ENCODE results near the gene IRF9. TPM values are rescaled to one million over a fixed set of nuclear protein-coding genes. Genes with fewer than 3 reads are reported as not detected.
A peak's percentile ranks its signal among the peaks of the same experiment; 100 is the strongest.

IRF9 gene
- total and polyA plus RNA-seq, 2 of the 13 experiments (the other 11 are each of a cell fraction or from before 2014, with no cell fraction given), result 14.9 to 49.7 TPM

- TF ChIP-seq HNF4G (IDR thresholded peaks at IDR 0.05; ENCODE audit: borderline replicate concordance, low read depth, low read length) (no peak), HNF4G (CRISPR knock-in tag; IDR thresholded peaks at IDR 0.05; ENCODE audit: borderline replicate concordance, low read depth) (no peak), ZNF784 (CRISPR knock-in tag; IDR thresholded peaks at IDR 0.05; ENCODE audit: borderline replicate concordance) (0 out of 2 replicates have a peak, but pooled peaks have one; percentile 73), TCF7 (IDR thresholded peaks at IDR 0.05; ENCODE audit: low read depth) (no peak), ZNF552 (CRISPR knock-in tag; IDR thresholded peaks at IDR 0.05; ENCODE audit: borderline replicate concordance) (no peak), EEA1 (CRISPR knock-in tag; IDR thresholded peaks at IDR 0.05; ENCODE audit: borderline replicate concordance) (no peak), ZNF747 (CRISPR knock-in tag; IDR thresholded peaks at IDR 0.05; ENCODE audit: borderline replicate concordance) (no peak), HMG20A (CRISPR knock-in tag; IDR thresholded peaks at IDR 0.05; ENCODE audit: borderline replicate concordance) (no peak), NR0B2 (CRISPR knock-in tag; IDR thresholded peaks at IDR 0.05) (no peak), KLF11 (CRISPR knock-in tag; IDR thresholded peaks at IDR 0.05) (no peak), ZNF792 (CRISPR knock-in tag; IDR thresholded peaks at IDR 0.05) (no peak), EZH2 (conservative IDR thresholded peaks at IDR 0.05; ENCODE audit: low read depth, low read length) (no peak), ZNF484 (CRISPR knock-in tag; IDR thresholded peaks at IDR 0.05; ENCODE audit: borderline replicate concordance, low read depth) (no peak), SNRNP70 (IDR thresholded peaks at IDR 0.05; ENCODE audit: low read depth, low read length) (no peak), MAFG (CRISPR knock-in tag; IDR thresholded peaks at IDR 0.05) (no peak), NCOA2 (CRISPR knock-in tag; IDR thresholded peaks at IDR 0.05) (no peak), EHMT2 (IDR thresholded peaks at IDR 0.05; ENCODE audit: borderline replicate concordance, low read depth, low read length) (no peak), SUZ12 (IDR thresholded peaks at IDR 0.05; ENCODE audit: low read depth, low read length) (no peak), YY1 (IDR thresholded peaks at IDR 0.05; ENCODE audit: insufficient read depth, insufficient replicate concordance, low read depth, low read length) (no peak), ZNF772 (CRISPR knock-in tag; IDR thresholded peaks at IDR 0.05) (no peak), REL (CRISPR knock-in tag; conservative IDR thresholded peaks at IDR 0.05) (no peak), HMG20B (CRISPR knock-in tag; conservative IDR thresholded peaks at IDR 0.05) (no peak), ZNF766 (CRISPR knock-in tag; IDR thresholded peaks at IDR 0.05; ENCODE audit: borderline replicate concordance) (no peak), SOX13 (IDR thresholded peaks at IDR 0.05) (no peak), SOX13 (CRISPR knock-in tag; conservative IDR thresholded peaks at IDR 0.05 in 1 of 2, IDR thresholded peaks at IDR 0.05 in 1 of 2) (no peak), CSRNP2 (CRISPR knock-in tag; conservative IDR thresholded peaks at IDR 0.05; ENCODE audit: low read depth) (no peak)
Observed at GRCh38 chr14:24139272-24139934, 21.7 kb upstream of the IRF9 start (continued).

All from HepG2 (cell line).